GM13976 (cell line): ENCODE results near the gene GABRG3.

Experiments
- DNase-seq: peaks from one replicate; pipeline ENCODE4 v3.0.0; 2012; ENCODE audit warnings: low spot score
- CTCF ChIP-seq: IDR thresholded peaks from 2 replicates; pipeline ENCODE4 v1.5.1; 2012; ENCODE audit warnings: borderline replicate concordance, mild to moderate bottlenecking; ENCODE audit not compliant: insufficient read depth; ENCODE audit errors: extremely low read depth, missing control alignments, control extremely low read depth
- in situ Hi-C: fragments of 300-500 bp; cut with MboI; formaldehyde crosslinking; loops from one replicate; pipeline ENCODE4 v1.12.0; 2022; ENCODE audit warnings: low sequenced_read_pairs, mixed read lengths, inconsistent platforms; ENCODE audit not compliant: unreplicated experiment

Gene GABRG3

GRCh38 chr15:27086805-27087204 lies 115.8 kb downstream of the GABRG3 start:
- no peak for DNase-seq
- in situ Hi-C loops = no loop called here
- no peak for TF ChIP-seq CTCF

- no peak for DNase-seq
- in situ Hi-C loops = no loop called here
Measured at GRCh38 chr15:27087651-27088583, 116.9 kb downstream of the GABRG3 start.

DNA sequence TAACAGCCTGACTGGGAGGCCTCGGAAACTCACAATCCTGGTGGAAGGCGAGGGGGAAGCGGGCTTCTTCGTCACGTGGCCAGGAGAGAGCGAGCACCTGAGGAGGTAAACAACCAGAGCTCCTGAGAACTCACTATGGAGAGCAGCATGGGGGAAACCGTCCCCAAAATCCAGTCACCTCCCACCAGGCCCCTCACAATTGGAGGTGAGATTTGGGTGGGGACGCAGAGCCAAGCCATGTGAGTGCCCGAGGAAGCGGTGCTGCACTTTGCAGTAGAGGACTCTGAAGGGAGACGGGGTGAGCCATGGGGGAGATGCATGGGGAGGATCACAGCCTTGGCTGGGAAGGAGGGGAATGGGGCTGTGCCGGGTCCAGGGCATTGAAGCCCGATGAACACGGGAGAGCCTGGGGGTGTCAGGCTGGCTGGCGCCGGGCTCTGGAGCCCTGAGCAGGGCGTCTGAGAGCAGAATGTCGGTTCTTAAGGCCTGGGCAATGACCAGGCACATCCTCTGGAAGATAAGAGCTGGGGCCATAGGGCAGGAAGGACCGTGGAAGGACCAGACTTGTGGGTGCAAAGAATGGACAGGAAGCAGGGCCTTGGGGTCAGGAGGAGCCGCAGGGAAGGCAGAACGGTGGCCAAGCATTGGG lies 117.7 kb downstream of the GABRG3 start:
- TF ChIP-seq CTCF = no peak
- no peak for DNase-seq
- in situ Hi-C loops = no loop called here

More at GRCh38 chr15:27087651-27088583, 116.9 kb downstream of the GABRG3 start:
- TF ChIP-seq CTCF = no peak

DNA sequence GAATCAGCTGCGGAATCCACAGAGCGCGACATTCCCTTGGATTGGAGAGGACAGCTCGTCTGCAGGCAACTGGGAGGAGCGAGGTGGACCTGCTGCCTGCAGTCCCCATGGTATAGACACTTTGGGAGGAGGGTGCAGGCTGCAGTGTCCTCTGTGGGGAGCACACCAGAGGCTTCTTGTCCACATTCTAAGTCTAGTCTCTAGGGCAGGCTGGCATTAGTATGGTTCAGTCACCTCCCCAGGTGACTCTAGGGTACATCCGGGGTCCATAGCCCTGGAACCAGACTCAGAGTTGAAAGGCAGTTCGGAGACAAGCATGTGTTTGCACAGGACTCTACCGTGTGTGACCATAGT lies 118.2 kb downstream of the GABRG3 start:
- no peak for TF ChIP-seq CTCF
- in situ Hi-C loops = no loop called here
- DNase-seq = no peak

GRCh38 chr15:27089676-27090075 lies 118.7 kb downstream of the GABRG3 start:
- in situ Hi-C loops = no loop called here
- no peak for TF ChIP-seq CTCF
- no peak for DNase-seq

- in situ Hi-C loops = no loop called here
- no peak for DNase-seq
- TF ChIP-seq CTCF = no peak
Measured at GRCh38 chr15:27091270-27091940, 120.4 kb downstream of the GABRG3 start.
